GM23248 (cell line): ENCODE data around the gene DHFR2.

ENCODE experiments used
- EZH2 ChIP-seq: fragments of 200-600 bp; sonication (generic); IDR thresholded peaks from 2 replicates; pipeline ENCODE4 v1.6.1; 2018; ENCODE audit warnings: antibody characterized with exemption, mild to moderate bottlenecking; ENCODE audit not compliant: insufficient read depth, poor library complexity, severe bottlenecking
- EZH2phosphoT487 ChIP-seq: fragments of 200-600 bp; sonication (generic); IDR thresholded peaks from 2 replicates; pipeline ENCODE4 v1.6.1; 2018; ENCODE audit warnings: antibody characterized with exemption, moderate library complexity, mild to moderate bottlenecking, low read depth; ENCODE audit not compliant: insufficient read depth

- no peak for TF ChIP-seq EZH2phosphoT487
- no peak for TF ChIP-seq EZH2
These were observed 16.2 kb downstream of the DHFR2 start for GRCh38 chr3:94046533-94046932.
